Adipocyte (in vitro differentiated cells): ENCODE data around the gene PYM1.
A peak's percentile ranks its signal among the peaks of the same experiment; 100 is the strongest.

Experiments used
- DNase-seq: peaks from one replicate; pipeline ENCODE4 v3.0.0-alpha.2; 2015; ENCODE audit warnings: low read depth
- H3K27me3 ChIP-seq: replicated peaks from 2 replicates; pipeline ENCODE4 v1.7.0; 2013; ENCODE audit warnings: mild to moderate bottlenecking, low read length, moderate library complexity; ENCODE audit not compliant: control insufficient read depth, insufficient read depth
- H3K36me3 ChIP-seq: 2 replicates; pipeline ENCODE4 v1.7.0; 2013; ENCODE audit warnings: low read length, mild to moderate bottlenecking, moderate library complexity; ENCODE audit not compliant: control insufficient read depth, insufficient read depth, severe bottlenecking
- H3K4me1 ChIP-seq: 2 replicates; pipeline ENCODE4 v1.7.0; 2013; ENCODE audit warnings: mild to moderate bottlenecking, low read length, moderate library complexity; ENCODE audit not compliant: control insufficient read depth, insufficient read depth
- H3K4me3 ChIP-seq: 2 replicates; pipeline ENCODE4 v1.7.0; 2013; ENCODE audit warnings: mild to moderate bottlenecking, low read length, moderate library complexity
- H3K9ac ChIP-seq: 2 replicates; pipeline ENCODE4 v1.7.0; 2013; ENCODE audit warnings: mild to moderate bottlenecking, low read length, moderate library complexity
- H3K9me3 ChIP-seq: 2 replicates; pipeline ENCODE4 v1.7.0; 2013; ENCODE audit warnings: mild to moderate bottlenecking, low read length, moderate library complexity; ENCODE audit not compliant: control insufficient read depth

Gene PYM1

DNA sequence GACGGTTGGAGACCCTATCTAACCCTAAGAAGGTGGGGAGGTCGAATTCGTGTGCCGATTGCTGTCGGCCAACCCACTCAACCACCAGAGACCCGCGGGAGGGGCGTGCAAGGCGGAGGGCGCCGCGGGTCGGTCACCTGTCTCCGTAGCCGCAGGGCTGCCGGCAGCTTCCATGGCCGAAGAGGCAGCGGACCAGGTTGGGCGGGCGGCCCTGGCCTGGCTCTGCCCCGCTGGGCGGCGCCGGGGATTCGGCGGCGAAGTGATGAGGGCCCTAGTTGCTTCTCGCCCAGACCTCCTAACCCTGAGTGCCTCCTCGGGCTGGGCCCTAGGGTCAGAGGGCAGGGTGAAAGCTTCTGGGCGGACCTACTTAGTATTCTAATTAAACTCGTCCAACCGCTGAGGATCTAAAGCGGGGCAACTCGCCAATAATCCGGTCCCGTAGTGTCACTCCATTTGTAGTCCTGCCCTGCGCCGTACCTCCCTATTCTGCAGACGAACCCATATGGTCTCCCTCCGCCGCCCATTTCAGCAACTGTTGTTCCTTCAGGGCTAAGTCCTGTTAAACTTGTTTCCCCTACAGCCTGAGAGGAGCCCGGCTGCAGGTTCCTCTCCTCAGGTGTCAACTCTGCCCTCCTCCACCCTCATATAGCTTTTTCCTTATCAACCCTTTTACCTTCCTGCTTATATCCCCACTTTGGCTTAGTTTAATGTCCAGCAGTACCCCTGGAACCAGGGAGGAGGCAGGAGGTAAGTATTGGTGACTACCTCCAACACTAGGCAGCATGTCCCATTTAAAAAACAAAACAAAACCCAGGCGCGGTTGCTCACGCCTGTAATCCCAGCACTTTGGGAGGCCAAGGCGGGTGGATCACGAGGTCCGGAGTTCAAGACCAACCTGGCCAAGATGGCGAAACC, at the start of gene PYM1:
Gene PYM1 (minus strand): TSS at position 307 of the 915 bp plus-strand sequence. CDS start 133 bp downstream, at position 174.
- Histone ChIP-seq H3K36me3 (peaks cover 3% of the 10 kb centered on the region), H3K4me1 (peaks cover 47% of the 10 kb centered on the region), H3K9ac (peak within 1 kb of the TSS; percentile 96), H3K27me3 (no peaks in the 10 kb centered on the region), H3K4me3 (peak within 1 kb of the TSS; percentile 88), H3K9me3 (no peaks in the 10 kb centered on the region)
- peak; percentile 77 for DNase-seq

DNA sequence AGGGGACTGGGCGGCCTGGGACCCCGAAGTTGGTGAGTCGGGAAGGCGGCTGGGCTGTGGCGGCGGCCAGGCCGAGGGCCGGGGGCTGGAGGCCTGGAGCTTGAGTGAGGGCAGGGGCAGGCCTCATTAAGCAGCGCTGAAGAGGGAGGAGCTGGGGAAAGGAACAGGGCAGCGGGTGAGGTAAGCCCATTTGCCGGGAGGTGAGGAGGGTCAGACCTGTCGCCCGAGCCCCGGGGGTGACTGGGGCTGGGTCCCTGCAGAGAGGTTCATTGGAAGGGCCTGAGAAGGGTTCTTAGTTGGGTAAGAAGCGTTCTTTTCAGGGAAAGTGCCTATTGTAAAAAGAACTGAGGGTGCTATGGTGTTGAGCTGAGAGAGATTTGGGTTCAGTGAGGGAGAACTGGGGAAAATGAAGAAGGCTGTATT, 46.6 kb upstream of the PYM1 start:
- Histone ChIP-seq H3K27me3 (no peaks in the 10 kb centered on the region), H3K36me3 (peaks cover 7% of the 10 kb centered on the region), H3K4me1 (peaks cover 29% of the 10 kb centered on the region), H3K9ac (peak overlapping the region; percentile 100), H3K9me3 (no peaks in the 10 kb centered on the region), H3K4me3 (peak overlapping the region; percentile 97)
- peak; percentile 76 for DNase-seq

DNA sequence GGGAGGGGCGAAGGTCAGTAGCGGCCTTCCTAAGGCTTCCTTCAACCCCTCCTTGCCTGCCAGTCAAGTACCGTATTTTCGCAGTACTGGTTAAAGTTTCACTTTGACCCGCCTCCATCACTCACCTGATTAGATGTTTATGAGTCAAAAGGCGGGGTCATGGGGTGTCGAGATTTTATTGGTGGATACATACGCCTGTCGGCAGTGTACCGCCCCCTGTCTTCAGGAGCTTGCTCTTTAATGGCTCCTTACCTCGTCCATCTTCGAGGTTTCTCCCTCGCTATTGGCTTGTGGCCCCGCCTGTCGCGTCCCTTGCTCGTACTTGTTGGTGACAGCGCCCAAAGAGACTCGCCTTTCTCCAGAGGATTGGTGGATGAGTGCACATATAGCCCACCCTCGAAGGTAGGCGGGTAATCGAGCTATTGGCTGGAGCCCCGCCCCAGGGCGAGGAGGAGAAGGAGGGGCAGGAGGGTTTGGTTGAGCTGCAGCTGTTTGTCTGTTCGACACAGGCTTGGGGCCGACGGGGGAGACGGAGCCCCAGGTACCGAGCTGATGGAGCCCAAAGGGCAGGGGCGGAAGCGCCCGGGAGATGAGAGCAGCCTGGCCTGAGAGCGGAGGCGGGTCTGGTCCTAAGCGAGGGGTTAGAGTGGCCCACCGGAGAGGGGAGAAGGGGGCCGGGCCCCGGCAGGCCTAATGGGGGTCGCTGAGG, 46.1 kb upstream of the PYM1 start, which contains the start of gene RAB5B:
Gene RAB5B (plus strand): TSS at position 480 of the 709 bp plus-strand sequence. CDS start 12,883 bp downstream, outside the sequence.
- peak; percentile 100 for DNase-seq
- Histone ChIP-seq H3K36me3 (peaks cover 7% of the 10 kb centered on the region), H3K9ac (peak within 1 kb of the TSS; percentile 100), H3K4me3 (peak within 1 kb of the TSS; percentile 97), H3K4me1 (peaks cover 29% of the 10 kb centered on the region), H3K27me3 (no peaks in the 10 kb centered on the region), H3K9me3 (no peaks in the 10 kb centered on the region)

DNA sequence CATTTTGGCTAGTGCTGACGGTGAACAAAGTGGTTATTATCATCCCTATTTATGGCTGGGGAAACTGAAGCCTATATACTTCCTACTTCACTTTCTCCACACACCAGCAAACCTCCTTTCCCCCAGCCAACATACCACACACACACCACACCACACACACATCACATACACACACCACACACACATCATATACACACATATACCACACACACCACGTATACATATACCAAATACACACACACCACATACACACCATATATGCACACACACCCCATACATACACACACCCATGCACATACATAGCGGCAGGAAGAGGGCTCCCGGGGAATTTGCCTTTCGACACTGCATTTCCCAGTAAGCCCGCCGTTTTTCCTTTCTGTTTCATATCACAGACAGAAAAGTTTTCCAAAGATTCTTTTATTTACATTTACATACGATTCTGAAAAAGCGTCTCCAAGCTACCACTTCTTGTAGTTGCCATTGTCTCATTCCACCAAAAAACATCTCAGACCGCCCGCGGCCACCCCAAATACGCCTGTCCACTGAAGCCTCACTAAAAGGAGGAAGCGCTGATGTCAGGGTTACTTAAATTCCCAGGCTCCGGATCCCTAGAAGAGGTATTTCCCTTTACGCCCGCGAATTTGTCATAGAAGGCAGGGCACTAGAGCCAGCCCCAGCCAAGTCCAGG, 45.4 kb upstream of the PYM1 start:
- Histone ChIP-seq H3K36me3 (peaks cover 7% of the 10 kb centered on the region), H3K9me3 (no peaks in the 10 kb centered on the region), H3K27me3 (no peaks in the 10 kb centered on the region), H3K4me1 (peaks cover 29% of the 10 kb centered on the region), H3K9ac (peak overlapping the region; percentile 91), H3K4me3 (peak overlapping the region; percentile 89)
- no peak for DNase-seq

DNA sequence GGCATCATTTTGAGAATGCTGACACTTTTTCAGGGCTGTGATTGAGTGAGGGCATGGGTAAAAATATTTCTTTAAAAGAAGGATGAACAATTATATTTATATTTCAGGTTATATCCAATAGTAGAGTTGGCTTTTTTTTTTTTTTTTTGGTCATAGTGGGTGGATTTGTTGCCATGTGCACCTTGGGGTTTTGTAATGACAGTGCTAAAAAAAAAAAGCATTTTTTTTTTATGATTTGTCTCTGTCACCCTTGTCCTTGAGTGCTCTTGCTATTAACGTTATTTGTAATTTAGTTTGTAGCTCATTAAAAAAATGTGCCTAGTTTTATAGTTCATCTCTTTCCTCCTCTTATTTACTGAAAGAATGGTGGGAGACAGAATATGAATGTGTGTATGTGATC, 44.8 kb upstream of the PYM1 start:
- DNase-seq = peak; percentile 17

DNA sequence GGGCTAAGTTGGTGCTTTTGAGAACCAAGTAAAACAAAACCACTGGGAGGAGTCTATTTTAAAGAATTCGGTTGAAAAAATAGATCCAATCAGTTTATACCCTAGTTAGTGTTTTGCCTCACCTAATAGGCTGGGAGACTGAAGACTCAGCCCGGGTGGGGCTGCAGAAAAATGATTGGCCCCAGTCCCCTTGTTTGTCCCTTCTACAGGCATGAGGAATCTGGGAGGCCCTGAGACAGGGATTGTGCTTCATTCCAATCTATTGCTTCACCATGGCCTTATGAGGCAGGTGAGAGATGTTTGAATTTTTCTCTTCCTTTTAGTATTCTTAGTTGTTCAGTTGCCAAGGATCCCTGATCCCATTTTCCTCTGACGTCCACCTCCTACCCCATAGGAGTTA, 44.3 kb upstream of the PYM1 start:
- Histone ChIP-seq H3K27me3 (no peaks in the 10 kb centered on the region), H3K4me1 (peaks cover 35% of the 10 kb centered on the region), H3K9me3 (no peaks in the 10 kb centered on the region), H3K9ac (peak overlapping the region; percentile 91), H3K4me3 (peak overlapping the region; percentile 89), H3K36me3 (peaks cover 3% of the 10 kb centered on the region)
- peak; percentile 66 for DNase-seq

More for the DNA sequence above, 44.8 kb upstream of the PYM1 start:
- H3K4me3 ChIP-seq = peak overlapping the region; percentile 89
- H3K4me1 ChIP-seq = peaks cover 31% of the 10 kb centered on the region
- H3K9me3 ChIP-seq = no peaks in the 10 kb centered on the region
- peaks cover 7% of the 10 kb centered on the region for H3K36me3 ChIP-seq
- H3K27me3 ChIP-seq = no peaks in the 10 kb centered on the region
- H3K9ac ChIP-seq = peak overlapping the region; percentile 91

DNA sequence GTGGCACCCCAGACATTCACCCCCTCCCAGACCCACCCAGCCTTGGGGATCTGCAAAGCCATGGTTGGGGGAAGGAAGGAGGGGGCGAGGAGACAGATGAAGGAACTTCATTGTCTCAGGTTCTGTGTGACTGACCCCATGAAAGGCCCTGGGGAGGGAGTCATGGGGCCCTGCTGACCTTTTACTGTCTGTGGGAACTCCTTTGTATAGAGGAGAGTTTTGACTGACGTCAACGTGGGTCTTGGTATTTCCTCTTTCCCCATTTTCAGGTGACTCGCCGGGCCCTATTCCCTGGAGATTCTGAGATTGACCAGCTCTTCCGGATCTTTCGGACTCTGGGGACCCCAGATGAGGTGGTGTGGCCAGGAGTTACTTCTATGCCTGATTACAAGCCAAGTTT, 43.1 kb upstream of the PYM1 start:
- no peak for DNase-seq
- Histone ChIP-seq H3K27me3 (no peaks in the 10 kb centered on the region), H3K4me1 (peaks cover 37% of the 10 kb centered on the region), H3K9ac (no peak overlapping the region), H3K9me3 (no peaks in the 10 kb centered on the region), H3K4me3 (no peak overlapping the region), H3K36me3 (no peaks in the 10 kb centered on the region)

DNA sequence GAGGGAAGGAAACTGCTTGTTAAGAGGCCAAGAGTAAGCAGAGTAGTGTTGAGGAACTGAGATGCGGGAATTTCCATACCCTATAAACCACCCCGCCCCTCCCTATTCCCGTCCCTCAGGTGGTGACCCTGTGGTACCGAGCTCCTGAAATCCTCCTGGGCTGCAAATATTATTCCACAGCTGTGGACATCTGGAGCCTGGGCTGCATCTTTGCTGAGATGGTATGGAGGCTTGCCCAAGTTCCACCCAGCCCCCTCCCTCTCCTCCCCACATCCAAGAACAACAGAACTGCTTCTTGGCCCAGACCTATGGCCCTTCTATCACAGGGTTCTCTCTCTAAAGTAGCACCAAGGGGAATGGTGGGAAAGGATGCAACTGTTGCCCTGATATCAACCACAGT, 41.7 kb upstream of the PYM1 start:
- Histone ChIP-seq H3K27me3 (no peaks in the 10 kb centered on the region), H3K9me3 (no peaks in the 10 kb centered on the region), H3K36me3 (no peaks in the 10 kb centered on the region), H3K9ac (no peak overlapping the region), H3K4me3 (no peak overlapping the region), H3K4me1 (peaks cover 26% of the 10 kb centered on the region)
- no peak for DNase-seq

DNA sequence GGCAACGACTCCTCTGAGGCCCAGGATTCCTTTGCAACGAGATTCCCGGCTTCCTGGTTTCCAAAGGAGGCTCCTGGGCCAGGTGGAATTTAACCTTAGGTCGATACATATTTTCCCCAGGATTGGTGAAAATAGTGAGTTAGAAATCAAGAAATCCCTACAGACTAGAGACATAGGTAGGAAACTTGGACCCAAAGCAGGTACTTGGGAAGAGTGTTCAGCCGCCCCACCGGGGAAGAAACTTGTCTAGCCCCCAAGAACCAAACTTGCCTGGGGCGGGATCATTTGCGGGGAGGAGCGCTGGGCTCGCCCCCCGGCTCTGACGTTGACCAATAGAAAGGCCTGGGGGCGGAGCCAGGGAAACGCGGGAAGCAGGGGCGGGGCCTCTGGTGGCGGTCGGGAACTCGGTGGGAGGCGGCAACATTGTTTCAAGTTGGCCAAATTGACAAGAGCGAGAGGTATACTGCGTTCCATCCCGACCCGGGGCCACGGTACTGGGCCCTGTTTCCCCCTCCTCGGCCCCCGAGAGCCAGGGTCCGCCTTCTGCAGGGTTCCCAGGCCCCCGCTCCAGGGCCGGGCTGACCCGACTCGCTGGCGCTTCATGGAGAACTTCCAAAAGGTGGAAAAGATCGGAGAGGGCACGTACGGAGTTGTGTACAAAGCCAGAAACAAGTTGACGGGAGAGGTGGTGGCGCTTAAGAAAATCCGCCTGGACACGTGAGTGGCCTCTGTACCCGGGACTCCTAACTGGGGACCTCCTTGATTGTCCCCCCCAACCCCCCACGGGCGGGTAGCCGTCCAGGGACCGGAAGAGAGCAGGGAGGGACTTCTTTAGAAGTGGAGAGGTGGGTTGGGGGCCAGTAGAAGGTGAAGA, 39.0 kb upstream of the PYM1 start, which contains the start of gene CDK2:
Gene CDK2 (plus strand): TSS at position 423 of the 874 bp plus-strand sequence. CDS start 179 bp downstream, at position 602.
- no peaks in the 10 kb centered on the region for H3K27me3 ChIP-seq
- H3K4me1 ChIP-seq = peaks cover 14% of the 10 kb centered on the region
- H3K9me3 ChIP-seq = no peaks in the 10 kb centered on the region
- H3K4me3 ChIP-seq = peak within 1 kb of the TSS; percentile 94
- no peaks in the 10 kb centered on the region for H3K36me3 ChIP-seq
- H3K9ac ChIP-seq = peak within 1 kb of the TSS; percentile 84
- DNase-seq = peak; percentile 96

DNA sequence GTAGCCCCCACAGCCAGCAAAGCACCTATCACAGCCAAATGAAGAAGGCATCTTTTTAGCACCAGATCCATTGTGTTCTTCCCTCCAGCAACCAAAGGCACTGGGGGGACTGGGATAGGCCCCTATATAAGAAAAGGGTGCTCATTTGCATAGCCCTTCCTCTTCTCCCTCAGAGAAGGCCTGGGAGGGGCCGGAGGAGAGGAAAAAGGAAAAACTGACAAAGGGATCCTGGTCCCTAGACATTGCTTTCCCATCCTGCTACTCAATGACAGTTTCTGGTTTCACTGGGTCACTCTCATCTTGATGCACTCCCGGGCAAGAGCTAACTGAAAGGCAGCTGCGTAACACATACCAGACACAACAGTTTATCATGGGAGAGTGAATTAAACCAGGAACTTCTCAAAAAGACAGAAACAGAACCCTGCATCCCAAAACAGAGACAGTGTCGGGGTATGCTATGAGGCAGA, 38.3 kb upstream of the PYM1 start, which contains the start of gene PMEL:
Gene PMEL (minus strand): TSS at position 102 of the 467 bp plus-strand sequence. CDS start 31 bp downstream, at position 71.
- H3K4me3 ChIP-seq = peak within 1 kb of the TSS; percentile 94
- H3K36me3 ChIP-seq = no peaks in the 10 kb centered on the region
- H3K4me1 ChIP-seq = peaks cover 10% of the 10 kb centered on the region
- H3K9me3 ChIP-seq = no peaks in the 10 kb centered on the region
- peak within 1 kb of the TSS; percentile 84 for H3K9ac ChIP-seq
- no peak for DNase-seq
- no peaks in the 10 kb centered on the region for H3K27me3 ChIP-seq
